Epithelial cell of esophagus (primary cell): Measurements from ENCODE around the gene PCDH15.

Experiments used
- DNase-seq: peaks from one replicate; pipeline ENCODE4 v3.0.0; 2010; ENCODE audit warnings: low read depth
- H3K4me3 ChIP-seq: 2 replicates; pipeline ENCODE4 v1.5.1; 2011; ENCODE audit warnings: mild to moderate bottlenecking, low read length, control low read depth
- CTCF ChIP-seq: IDR thresholded peaks from 2 replicates; pipeline ENCODE4 v1.5.1; 2011; ENCODE audit warnings: low read depth, mild to moderate bottlenecking, low read length, control low read depth, inconsistent platforms; ENCODE audit not compliant: insufficient read depth; ENCODE audit errors: missing control alignments

Gene PCDH15

GRCh38 chr10:53893061-53893460 lies 908.0 kb downstream of the PCDH15 start:
- DNase-seq, result peak; percentile 52
- no peak for TF ChIP-seq CTCF
- H3K4me3 ChIP-seq, result no peak overlapping the region

- TF ChIP-seq CTCF, result no peak
These were observed 914.4 kb downstream of the PCDH15 start for GRCh38 chr10:53886325-53887300.

GRCh38 chr10:53864846-53865245 lies 936.2 kb downstream of the PCDH15 start:
- no peak overlapping the region for H3K4me3 ChIP-seq
- TF ChIP-seq CTCF, result no peak
- DNase-seq, result no peak

More at GRCh38 chr10:53886325-53887300, 914.4 kb downstream of the PCDH15 start:
- peak; percentile 33 for DNase-seq
- no peak overlapping the region for H3K4me3 ChIP-seq

- no peak for TF ChIP-seq CTCF
- no peak for DNase-seq
- H3K4me3 ChIP-seq, result no peak overlapping the region
These were observed 948.4 kb downstream of the PCDH15 start for GRCh38 chr10:53852450-53853175.

- no peak overlapping the region for H3K4me3 ChIP-seq
- peak; percentile 45 for TF ChIP-seq CTCF
- peak; percentile 10 for DNase-seq
These were observed 954.2 kb downstream of the PCDH15 start for GRCh38 chr10:53846809-53847208.

GRCh38 chr10:53843736-53844362 lies 957.2 kb downstream of the PCDH15 start:
- no peak overlapping the region for H3K4me3 ChIP-seq
- TF ChIP-seq CTCF, result no peak
- peak; percentile 18 for DNase-seq
